ENCODE measurements around the gene CALD1.

CALD1 gene

DNA sequence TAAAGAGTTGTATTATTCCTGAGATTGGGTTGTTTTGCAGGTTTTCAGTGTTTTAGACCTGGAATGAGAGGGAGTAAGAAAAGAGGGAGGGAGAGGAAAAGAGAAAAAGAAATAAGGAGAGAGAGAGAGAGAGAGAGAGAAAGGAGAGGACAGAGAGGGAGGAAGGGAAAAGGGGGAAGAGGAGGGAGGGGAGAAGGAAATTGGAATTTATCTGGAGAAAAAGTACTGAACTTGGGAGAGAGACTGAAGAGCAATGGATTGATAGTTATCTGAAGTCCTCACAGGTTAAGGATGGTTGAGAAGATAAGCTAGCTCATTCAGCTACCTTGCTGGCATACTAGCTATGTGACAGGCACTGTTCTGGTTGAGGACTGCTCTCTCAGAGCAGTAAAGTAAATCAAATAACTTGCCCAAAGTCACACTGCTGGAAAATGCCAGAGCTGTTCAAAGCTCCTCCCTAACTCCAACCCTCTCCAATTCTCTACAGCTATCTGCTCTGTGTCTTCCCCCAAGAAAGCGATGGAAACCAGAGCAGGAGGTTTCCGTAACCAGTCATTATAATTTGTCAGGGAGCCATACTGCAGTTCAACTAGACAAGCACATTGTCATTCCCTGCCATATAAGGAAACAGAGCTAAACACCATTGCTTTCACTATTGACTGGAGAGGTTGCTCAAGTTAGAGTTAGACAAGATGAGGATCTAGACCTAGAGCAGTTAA is 10.7 kb downstream of the CALD1 start:
- DNase-seq, result no peak

DNA sequence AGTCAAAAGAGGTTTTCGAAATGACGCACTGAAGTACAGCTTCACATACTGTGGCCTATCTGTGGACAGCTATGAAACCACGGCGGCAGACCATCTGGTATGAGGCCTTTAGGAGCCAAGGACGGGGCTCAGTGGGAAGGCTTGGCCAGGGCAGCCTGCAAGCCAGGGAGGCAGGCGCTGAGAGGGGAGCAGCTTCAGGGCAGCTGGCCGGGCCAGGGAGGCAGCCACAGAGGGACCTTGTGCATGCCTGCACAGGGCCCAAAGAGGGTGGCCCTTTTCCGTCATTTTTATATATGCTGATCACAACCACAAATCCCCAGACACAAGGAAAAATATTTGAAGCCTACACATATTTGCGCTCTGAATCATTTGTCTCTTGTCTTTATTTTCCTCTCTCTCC is 13.5 kb downstream of the CALD1 start:
- DNase-seq, result no peak

DNA sequence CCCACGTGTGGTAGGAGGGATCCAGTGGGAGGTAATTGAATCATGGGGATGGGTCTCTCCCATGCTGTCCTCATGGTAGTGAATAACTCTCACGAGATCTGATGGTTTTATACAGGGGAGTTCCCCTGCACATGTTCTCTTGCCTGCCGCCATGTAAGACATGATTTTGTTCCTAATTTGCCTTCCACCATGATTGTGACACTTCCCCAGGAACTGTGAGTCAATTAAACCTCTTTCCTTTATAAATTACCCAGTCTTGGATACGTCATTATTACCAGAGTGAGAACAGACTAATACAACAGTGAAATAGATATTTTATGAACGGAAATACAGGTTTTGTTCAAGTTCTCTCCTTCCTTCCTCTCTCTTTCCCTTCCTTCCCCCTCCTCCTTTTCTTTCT is 15.8 kb downstream of the CALD1 start:
- no peak for DNase-seq

DNA sequence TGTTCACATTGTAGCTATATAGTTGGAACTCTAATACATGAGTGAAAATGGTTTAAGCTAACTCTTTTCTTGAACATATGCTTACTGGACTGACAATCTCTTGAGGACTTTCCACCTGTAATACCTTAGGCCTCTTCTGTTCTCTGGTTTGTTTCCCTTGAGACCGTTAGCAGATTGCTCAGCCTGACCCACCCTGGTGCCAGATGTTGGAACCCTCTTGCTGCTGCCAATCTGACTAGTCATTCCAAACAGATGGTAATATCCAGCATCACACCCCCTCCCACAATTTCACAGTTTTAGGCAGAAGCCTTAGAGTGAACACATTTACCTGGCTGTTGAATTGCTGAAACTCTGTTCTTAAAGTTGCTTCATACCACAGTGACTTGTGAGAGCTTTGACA is 18.7 kb downstream of the CALD1 start:
- no peak for DNase-seq

DNA sequence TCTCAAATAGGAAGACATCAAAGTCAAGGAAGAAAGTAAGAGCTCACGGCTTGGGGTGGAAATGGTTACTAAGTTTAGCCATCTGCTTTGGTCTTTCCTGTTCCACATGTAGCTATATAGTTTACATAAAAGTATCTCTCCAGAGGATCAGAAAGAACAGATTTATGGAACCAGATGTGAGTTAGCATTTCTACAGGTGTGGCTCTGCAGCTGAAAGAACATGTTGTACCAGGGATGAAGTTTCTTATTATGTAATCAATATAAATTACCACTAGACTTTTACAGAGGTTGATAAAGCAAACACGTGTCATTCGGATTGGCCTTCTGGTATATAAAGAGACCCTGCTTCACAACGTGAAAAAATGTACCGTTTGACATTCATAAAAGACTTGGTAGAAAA is 19.9 kb downstream of the CALD1 start:
- DNase-seq, result no peak

DNA sequence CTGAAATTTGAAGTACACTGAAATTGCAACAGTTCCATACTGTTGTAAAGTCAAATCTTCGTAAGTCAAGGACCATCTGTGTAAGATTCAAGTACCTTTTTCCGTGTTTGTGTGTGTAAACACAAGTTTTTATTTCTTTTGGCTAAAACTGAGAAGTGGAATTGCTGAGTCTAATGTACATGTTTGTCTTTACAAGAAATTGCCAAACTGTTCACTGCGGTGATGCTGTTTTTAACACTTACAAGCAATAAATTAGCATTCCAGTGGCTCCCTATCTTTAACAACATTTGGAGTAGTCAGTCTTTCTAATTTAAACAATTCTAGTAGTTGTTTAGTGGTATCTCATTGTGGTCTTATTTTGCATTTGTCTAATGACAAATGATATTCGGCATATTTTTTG is 23.3 kb downstream of the CALD1 start:
- no peak for DNase-seq

DNA sequence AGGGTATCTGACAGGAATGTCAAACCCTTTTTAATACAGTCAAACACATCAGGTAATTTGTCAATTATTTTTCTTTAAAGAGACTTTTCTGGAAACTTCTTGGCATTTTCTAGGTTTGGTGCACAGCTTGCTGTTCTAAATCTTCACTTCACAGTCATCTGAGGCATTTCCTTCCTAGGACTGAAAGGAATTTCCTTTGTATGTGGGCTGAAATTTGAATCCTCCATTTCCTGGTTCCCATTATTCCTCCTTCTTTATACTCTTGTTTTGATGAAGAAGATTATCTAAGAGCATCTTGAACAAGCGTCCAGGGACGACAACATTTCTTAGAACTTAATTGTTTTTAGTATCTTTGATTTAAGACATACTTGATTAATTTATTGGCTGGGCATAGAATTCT is 24.9 kb downstream of the CALD1 start:
- no peak for DNase-seq

DNA sequence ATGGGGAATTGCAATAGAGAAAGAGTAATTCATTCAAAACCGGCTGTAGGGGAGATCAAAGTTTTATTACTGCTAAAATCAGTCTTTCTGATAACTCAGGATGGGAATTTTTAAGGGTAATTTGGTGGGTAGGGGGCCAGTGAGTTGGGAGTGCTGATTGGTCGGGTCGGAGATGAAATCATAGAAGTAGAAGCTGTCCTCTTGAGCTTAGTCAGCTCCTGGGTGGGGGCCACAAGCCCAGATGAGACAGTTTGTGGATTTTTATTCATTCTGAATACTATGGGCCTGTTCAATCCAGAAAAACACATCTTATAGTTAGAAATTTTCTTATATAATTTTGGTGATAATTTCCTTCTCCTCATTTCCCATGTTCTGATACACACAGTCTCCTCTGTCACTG is 25.4 kb downstream of the CALD1 start:
- DNase-seq, result no peak

DNA sequence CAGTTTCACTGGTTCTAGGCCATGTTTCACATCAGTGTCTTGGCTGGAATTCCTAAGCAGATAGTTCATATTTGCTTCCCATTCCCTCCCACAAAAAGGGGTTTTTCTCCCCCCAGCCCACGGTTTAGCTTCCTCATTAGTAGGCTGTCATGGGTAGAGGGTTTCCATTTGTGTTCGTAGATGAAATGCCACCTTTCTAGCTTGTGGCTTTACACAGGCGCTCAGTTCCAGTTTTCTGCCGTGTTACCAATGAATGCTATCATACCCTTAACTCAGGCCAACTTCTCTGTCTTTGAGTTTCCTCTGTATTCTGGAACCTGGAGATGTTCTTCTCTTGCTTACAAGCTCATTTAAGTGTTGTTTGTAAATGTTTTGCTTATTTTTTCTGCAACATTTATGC is 26.8 kb downstream of the CALD1 start:
- no peak for DNase-seq

DNA sequence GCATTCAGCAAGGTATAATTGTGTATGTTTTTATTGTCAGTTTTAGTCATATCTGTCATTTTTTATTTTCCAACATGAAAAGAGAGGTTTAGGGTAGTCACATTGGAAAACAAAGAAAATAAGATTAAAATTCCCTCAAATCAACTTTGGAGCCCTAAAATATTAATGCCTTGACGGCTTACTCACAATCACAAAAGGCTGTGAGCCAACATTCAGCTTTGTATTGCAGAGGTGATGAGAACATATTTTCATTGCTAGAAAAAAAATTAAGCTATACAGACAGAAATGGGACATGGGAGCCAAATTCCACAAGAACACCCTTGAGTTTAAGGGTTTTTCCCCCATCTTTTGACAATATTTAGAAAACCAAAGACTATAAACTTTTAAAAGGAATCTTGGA is 30.2 kb downstream of the CALD1 start:
- DNase-seq, result no peak

DNA sequence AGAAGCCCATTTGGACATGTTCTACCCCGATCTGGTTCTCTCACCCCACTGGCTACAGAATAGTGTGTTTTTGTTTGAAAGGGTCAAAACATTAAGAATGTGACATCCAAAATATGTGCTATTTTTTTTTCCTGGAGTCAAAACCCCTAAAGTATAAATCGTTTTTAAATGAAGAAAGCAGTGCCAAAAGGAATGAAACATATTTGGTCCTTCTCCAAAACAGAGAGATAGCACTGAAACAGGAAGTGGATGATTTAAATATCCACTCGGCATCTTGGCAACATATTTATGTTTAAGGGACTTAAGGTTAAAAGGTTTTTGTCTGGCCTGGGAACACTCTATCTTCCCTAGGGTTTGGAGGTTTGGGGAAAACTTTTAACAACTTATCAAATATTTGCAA is 32.3 kb downstream of the CALD1 start:
- DNase-seq, result no peak

DNA sequence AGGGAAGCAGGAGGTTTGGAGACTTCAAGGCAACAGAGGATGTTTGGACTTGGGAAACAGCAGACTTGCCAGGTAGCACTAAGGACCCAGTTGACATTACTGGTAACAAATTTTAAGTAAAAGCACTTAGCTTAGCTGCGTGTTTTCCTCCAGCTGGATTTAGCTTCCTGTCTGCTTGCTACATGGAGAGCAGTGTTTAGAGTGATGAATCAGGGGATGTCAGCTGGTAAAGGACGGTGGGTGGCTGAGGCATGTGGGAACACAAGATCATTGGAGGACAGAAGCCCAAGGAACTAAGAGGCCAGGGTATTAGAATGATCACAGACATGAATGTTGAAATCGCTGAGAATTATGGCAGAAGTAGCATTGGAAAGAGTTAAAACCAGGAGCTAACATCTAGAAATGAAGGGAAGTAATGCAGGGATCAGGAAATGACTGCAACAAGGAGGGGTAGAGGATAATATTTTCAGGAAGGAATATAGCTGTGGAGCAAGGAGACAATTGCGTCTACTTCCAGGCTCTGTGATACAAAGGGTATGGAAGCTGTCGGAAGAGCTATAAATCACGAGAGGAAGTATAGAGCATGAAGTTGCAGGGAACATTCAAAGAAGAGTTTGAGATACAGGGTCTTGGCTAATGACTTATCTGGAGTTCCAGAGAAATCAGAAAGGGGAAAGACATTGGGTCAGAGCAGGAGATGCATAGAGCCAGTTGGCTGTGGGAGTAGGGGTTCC is 34.4 kb downstream of the CALD1 start:
- no peak for DNase-seq

DNA sequence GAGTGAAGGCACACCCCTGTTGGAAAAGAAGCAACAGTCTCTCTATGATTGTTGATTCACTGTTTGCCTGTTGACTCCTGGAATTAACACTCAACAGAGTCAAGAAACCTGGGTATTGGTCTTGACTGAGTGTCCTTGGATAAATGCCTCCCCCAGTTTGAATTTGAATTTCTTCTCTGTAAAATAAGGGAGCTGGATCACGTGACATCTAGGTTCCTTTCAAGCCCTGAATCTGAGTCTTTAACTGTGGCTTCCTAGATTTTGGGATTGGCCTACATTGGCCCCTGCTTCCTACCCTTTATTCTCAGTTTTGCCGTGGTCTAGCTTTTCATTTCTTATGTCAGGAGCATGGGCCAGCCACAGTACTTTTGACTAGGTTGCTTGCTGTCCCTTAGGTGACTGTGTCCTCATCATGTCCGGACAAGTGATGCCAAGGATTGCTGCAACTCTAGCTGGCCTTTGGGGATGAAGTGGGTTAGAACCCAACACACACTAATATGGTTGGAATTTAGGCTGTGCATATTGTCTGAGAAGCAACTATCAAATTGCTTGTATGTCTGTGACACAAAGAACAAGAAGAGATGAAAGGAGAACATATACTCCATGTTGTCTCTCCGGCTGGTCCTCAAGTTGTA is 35.4 kb downstream of the CALD1 start:
- no peak for DNase-seq

DNA sequence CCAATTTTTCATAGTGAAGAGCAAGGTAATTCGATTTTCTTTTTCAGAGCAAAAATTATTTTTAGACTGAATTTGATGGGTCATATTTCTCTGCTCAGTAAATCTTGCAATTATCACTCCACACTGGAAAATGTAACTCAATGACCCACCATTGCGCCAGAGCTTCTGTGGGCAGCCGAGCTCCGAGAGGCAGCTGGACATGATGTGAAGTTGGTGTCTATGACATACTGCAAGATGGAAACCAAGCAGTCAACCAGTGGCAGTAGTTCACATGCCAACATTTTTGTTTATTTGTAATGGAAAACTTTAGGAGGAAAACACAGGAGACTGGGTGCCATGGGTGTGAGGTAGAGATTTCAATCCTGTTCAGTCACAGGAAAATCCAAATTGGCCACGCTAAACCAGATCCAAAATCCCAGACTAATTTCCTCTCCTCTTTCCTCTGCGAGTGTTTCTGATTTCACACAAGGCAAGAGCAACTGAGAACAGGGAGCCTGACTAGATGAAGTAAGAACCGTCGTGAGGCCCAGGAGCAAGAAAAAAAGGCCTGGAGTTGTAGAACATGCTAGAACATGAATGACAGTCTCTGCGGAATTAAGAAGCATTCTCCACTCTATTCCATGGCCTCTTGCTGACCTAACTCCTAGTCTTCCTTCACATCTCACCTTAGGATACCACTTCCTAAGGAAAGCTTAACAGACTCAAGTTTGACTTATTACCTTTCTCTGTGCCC is 39.3 kb downstream of the CALD1 start:
- DNase-seq, result no peak

DNA sequence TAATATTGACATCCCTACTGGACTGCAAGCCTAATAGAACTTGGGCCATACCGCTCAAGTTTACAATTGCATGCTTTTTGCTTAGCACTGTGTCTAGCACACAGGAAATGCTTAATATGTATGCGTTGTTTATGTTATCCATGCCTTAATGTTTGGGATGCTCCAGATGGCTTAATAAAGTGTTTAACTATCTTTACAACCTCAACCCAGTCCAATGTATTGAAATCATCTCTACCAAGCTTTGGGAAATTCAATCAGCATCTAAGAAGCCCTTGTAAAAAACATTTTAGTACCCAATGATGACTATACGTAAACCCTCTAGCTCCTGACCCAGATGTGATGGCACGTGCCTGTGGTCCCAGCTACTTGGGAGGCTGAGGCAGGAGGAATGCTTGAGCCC is 40.0 kb downstream of the CALD1 start:
- DNase-seq, result no peak

DNA sequence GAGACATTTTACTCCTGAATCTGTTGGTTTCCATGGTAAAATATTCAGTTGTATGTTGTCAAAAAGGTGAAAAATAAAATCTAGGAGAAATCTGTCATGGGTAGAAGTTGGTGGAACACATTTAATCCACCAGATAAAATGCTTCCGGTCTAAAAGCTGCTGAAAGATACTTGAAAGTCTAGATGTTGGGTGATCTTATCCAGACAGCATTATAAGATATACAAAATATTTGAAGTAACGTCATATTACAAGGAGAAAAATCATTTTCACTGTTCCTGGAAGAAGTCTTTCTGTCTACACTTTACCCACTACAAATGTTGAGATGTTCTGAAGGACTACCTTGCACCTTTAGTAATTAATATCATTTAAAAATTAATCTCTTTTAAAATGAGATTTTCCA is 40.9 kb downstream of the CALD1 start:
- DNase-seq, result no peak

DNA sequence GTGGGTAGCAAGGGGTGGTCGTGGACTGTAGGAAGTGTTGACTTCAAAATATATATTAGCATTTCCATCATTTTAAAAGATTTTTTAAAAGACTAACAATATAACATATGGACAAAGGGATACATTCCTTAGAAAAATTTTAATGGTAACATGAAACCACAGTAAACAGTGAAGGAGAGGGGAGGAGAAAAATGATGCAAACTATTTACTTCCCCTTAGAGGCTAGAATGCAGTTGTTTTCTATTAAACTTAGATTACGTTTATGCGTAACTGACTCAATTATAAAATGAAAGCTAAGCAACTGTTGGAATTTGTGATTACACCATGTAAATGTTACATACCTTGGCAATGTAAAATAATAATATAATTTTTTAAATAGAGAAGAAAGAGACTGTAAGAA is 41.3 kb downstream of the CALD1 start:
- no peak for DNase-seq

DNA sequence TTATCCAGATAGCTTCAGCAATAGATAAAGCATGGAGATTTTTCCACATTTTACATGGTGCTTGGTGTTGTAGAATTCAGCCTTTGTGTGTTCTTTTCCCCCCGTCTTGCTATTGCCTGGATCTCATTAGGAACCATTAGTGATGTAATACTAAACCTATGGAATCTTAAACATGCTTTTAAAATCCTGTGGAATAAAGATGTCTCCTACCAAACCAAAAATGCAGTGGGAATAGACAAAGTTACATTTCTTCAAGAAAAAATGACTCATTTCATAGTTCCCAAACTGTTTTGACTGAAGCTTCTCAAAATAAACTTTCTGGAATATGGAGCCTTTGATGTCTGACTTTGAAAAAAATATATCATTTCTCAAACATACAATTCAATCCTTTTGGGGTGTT is 44.0 kb downstream of the CALD1 start:
- DNase-seq, result no peak

DNA sequence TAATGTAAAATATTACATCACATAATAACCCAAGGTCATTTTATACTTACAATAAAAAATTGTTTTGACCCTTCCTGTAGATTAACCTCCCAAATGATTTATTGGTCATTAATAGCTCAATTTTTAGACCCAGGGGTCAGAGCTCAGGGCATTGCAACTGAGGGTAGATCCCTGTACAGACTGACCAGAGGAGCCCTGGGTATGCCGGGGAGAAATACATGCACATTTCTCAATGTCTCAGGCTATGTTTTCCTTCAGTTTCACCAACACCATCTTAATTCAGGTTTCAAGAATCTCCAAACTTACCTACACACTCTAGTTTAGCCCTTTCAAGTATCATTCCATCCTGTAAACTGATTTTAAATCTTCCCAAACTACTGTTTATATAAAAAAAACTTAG is 46.2 kb downstream of the CALD1 start:
- no peak for DNase-seq

DNA sequence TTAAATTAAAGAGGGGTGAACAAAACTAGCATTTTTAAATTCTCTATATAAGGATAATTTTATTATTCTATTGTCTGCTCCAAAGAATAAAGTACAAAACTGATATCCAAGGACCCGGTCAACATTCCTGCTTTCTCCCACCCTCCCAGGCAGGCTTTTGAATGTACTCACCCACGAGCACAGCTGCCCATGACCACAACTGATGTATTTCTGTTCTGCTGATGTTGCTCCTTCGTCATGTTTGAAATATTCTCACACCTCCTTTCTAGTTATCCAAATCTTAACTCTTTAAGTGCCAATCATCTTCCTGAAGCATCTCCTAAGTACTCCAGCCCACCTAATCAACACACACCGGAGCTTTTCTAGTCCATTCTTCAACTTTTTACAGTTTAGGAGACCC is 46.7 kb downstream of the CALD1 start:
- DNase-seq, result no peak

DNA sequence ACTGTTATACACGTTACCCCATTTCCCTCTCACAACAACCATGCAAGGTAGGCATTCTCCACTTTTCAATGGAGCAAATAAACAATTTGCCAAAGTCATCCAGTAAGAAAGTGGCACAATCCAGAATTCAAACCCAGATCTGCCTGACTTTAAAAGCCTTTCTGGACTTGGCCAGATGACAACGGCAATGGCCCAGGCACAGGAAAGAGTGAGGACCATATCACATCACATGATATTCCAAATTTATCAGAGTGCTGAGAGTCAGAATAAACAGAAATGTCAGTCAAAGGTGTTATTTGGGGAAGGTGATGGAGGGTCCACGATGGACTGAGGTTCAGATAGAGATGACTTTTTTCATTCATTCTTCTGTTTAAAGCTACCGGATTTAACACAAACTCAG is 48.0 kb downstream of the CALD1 start:
- no peak for DNase-seq

DNA sequence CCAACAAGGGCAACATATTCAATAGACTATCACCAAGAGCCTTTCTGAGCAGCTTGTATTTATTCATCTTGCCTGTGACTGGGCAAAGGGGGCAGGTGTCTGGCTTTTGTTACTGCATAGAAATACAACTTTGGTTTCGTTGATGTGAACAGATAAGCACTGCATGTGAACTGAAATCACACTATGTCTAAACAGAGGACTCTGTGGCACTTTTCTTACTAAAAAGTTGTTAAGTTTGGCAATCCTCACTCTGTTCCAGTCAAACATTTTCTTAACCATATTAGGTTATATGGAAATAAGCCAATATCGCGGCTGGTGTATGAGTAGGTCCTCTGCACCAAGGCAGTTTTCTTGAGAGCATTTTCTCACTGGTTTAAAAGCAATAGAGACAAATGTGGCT is 48.5 kb downstream of the CALD1 start:
- DNase-seq, result no peak

DNA sequence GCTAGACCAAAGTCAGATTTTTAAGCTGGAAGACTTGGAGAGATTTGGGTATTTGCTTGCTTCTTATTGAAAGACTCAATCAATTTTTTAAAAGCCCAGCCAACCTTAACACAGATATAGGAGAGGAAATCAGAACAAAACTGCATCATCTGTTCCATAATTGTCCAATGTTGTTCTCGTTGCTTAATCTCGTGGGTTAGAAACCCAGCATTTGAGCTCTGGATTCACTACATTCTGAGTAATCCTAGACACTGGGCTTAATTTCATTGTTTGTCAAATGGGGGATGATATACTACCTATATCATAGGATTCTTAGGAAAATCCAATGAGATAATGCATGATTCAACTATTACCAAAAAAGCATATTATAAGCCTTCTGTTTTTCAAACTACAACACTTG is 48.9 kb downstream of the CALD1 start:
- DNase-seq, result no peak

All from activated T-cell treated with anti-CD3 and anti-CD28 coated beads, Interleukin-2, amount 50 U/mL, for 48 hours (primary cell).